CD1c-positive myeloid dendritic cell (primary cell): Measurements from ENCODE around the gene LSR.
A peak's percentile ranks its signal among the peaks of the same experiment; 100 is the strongest.
"Not testable (repeated sequence)": the region's sequence is repeated elsewhere in the genome, so short reads cannot be mapped to it uniquely, and the experiment has no call there.

Experiments used
- DNase-seq: peaks from one replicate; pipeline ENCODE4 v3.0.0-alpha.2; 2016; ENCODE audit errors: extremely low spot score

Gene LSR

GRCh38 chr19:35267353-35267817 is 18.6 kb downstream of the LSR start:
- no peak for DNase-seq

GRCh38 chr19:35267818-35268535 is 19.2 kb downstream of the LSR start:
- peak; percentile 88 for DNase-seq

GRCh38 chr19:35268536-35269437 is 20.0 kb downstream of the LSR start, which contains the start of gene USF2:
Gene USF2 (plus strand): TSS chr19:35268962. CDS start chr19:35269102, 140 bp downstream.
- peak; percentile 77 for DNase-seq

- peak; percentile 78 for DNase-seq
Measured at GRCh38 chr19:35269438-35270117, 20.8 kb downstream of the LSR start.

GRCh38 chr19:35270381-35270811 is 21.6 kb downstream of the LSR start:
- DNase-seq, result no peak

GRCh38 chr19:35271546-35271945 is 22.7 kb downstream of the LSR start:
- no peak for DNase-seq

GRCh38 chr19:35272122-35272719 is 23.4 kb downstream of the LSR start:
- peak; percentile 53 for DNase-seq

GRCh38 chr19:35272954-35273649 is 24.3 kb downstream of the LSR start:
- DNase-seq, result no peak

- DNase-seq, result peak; percentile 47
Measured at GRCh38 chr19:35273686-35274259, 25.0 kb downstream of the LSR start.

GRCh38 chr19:35274323-35274722 is 25.5 kb downstream of the LSR start:
- DNase-seq, result no peak

- no peak for DNase-seq
Measured at GRCh38 chr19:35276706-35277281, 28.0 kb downstream of the LSR start.

GRCh38 chr19:35278578-35279284 is 29.9 kb downstream of the LSR start:
- no peak for DNase-seq

- no peak for DNase-seq
Measured at GRCh38 chr19:35279374-35279773, 30.6 kb downstream of the LSR start.

- no peak for DNase-seq
Measured at GRCh38 chr19:35279985-35280821, 31.4 kb downstream of the LSR start.

- DNase-seq, result peak; percentile 20
Measured at GRCh38 chr19:35281303-35281702, 32.5 kb downstream of the LSR start.

- peak; percentile 50 for DNase-seq
Measured at GRCh38 chr19:35284153-35285094, 35.6 kb downstream of the LSR start.

GRCh38 chr19:35285095-35285449 is 36.3 kb downstream of the LSR start:
- DNase-seq, result peak; percentile 26

GRCh38 chr19:35285465-35285864 is 36.7 kb downstream of the LSR start:
- not testable (repeated sequence) for DNase-seq
